ENCODE results near the gene RORB.

RORB gene

DNA sequence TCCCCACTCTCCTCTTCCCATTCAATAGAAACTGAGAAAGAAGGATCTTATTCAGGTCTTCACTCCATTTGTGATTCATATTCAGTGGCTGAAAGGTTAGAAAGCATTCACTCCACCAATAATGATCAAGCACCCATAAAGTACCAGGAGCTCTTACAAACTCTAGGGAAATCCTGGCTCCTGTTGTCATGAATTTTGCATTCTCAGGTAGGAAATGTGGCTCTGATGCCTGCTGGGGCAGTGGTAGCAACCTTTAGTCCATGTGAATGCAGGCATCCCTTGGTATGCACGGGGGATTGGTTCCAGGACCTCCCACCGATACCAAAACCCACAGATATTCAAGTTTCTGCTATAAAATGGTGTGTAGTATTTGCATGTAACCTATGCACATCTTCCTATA lies 3.6 kb upstream of the RORB start:
- no peak overlapping the region for H2BK120ac ChIP-seq (ENCODE audit: insufficient read depth, low read length, poor library complexity)
- no peak overlapping the region for H2BK5ac ChIP-seq (ENCODE audit: low read depth, low read length, poor library complexity)
- H3K4ac ChIP-seq (ENCODE audit: low read depth, low read length): no peak overlapping the region
- no peaks in the 10 kb centered on the region for H3K36me3 ChIP-seq (ENCODE audit: control insufficient read depth in 1 of 2, insufficient read depth in 2 of 2, low read length in 2 of 2)
- DNase-seq: no peak
- no peak overlapping the region for H3K27ac ChIP-seq (ENCODE audit: low read depth, low read length)
- H3K9ac ChIP-seq (ENCODE audit: low read length): no peak overlapping the region
- no peak overlapping the region for H2AK5ac ChIP-seq (ENCODE audit: low read length)
- H3K79me1 ChIP-seq (ENCODE audit: low read length): no peaks in the 10 kb centered on the region
- no peaks in the 10 kb centered on the region for H3K79me2 ChIP-seq (ENCODE audit: control insufficient read depth, insufficient read depth, low read length, poor library complexity)
- no peak overlapping the region for H3K23ac ChIP-seq (ENCODE audit: low read length)
- WGBS (ENCODE audit: extremely low coverage, insufficient coverage, insufficient read length): no CpG with 5 or more reads among the region's 2 CpGs
- H3K27me3 ChIP-seq (ENCODE audit: insufficient read depth, low read length): peaks cover 13% of the 10 kb centered on the region
- no peak overlapping the region for H4K12ac ChIP-seq (ENCODE audit: low read depth, low read length)
- H3K14ac ChIP-seq (ENCODE audit: low read length): no peak overlapping the region
- no peak overlapping the region for H3K4me3 ChIP-seq (ENCODE audit: low read depth, low read length)
- H4K91ac ChIP-seq (ENCODE audit: low read depth, low read length): no peak overlapping the region
- no peak overlapping the region for H3K4me2 ChIP-seq (ENCODE audit: low read length)
- H3K9me3 ChIP-seq (ENCODE audit: insufficient read depth, low read depth, low read length): no peaks in the 10 kb centered on the region
- no peak overlapping the region for H4K8ac ChIP-seq (ENCODE audit: low read depth, low read length)
- H2BK12ac ChIP-seq (ENCODE audit: low read length): no peak overlapping the region
- H3K4me1 ChIP-seq (ENCODE audit: control insufficient read depth in 1 of 2, insufficient read depth in 2 of 2, low read length in 2 of 2): peaks cover 5 to 10% of the 10 kb centered on the region in 2 experiments
- no peak overlapping the region for H2AFZ ChIP-seq (ENCODE audit: insufficient read depth, low read length, poor library complexity)
- no peak overlapping the region for H3K18ac ChIP-seq (ENCODE audit: low read length)

DNA sequence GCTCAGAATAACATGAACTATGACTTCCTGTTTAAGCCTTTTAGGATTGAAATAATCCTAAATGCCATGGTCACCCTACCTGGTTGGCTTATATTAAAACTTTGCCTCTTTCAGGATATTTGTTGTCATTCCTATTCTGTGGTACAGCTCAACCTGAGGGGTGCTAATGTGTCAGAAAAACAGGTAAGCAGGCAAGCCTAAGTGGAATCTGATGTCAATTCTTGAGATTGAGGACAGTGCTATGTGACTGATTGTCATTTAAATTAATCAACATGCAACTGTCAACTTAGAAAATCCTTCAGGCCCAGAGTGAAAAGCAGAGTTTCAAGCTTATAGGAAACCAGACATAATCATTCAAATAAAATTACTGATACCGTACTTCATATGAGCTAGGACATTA lies 2.6 kb upstream of the RORB start:
- Histone ChIP-seq H3K9ac (ENCODE audit: low read length) (no peak overlapping the region), H3K27me3 (ENCODE audit: insufficient read depth, low read length) (peaks cover 23% of the 10 kb centered on the region), H3K27ac (ENCODE audit: low read depth, low read length) (no peak overlapping the region), H3K9me3 (ENCODE audit: insufficient read depth, low read depth, low read length) (peaks cover 2% of the 10 kb centered on the region), H2AFZ (ENCODE audit: insufficient read depth, low read length, poor library complexity) (no peak overlapping the region), H3K4me3 (ENCODE audit: low read depth, low read length) (no peak overlapping the region), H4K12ac (ENCODE audit: low read depth, low read length) (no peak overlapping the region), H3K36me3 (ENCODE audit: control insufficient read depth in 1 of 2, insufficient read depth in 2 of 2, low read length in 2 of 2) (no peaks in the 10 kb centered on the region), H2BK12ac (ENCODE audit: low read length) (no peak overlapping the region), H4K8ac (ENCODE audit: low read depth, low read length) (no peak overlapping the region), H3K79me1 (ENCODE audit: low read length) (no peaks in the 10 kb centered on the region), H3K18ac (ENCODE audit: low read length) (no peak overlapping the region), H3K4ac (ENCODE audit: low read depth, low read length) (no peak overlapping the region), H3K79me2 (ENCODE audit: control insufficient read depth, insufficient read depth, low read length, poor library complexity) (no peaks in the 10 kb centered on the region), H3K4me2 (ENCODE audit: low read length) (no peak overlapping the region), H3K14ac (ENCODE audit: low read length) (no peak overlapping the region), H4K91ac (ENCODE audit: low read depth, low read length) (no peak overlapping the region), H3K4me1 (ENCODE audit: control insufficient read depth in 1 of 2, insufficient read depth in 2 of 2, low read length in 2 of 2) (peaks cover 5 to 12% of the 10 kb centered on the region in 2 experiments), H2BK120ac (ENCODE audit: insufficient read depth, low read length, poor library complexity) (no peak overlapping the region), H2AK5ac (ENCODE audit: low read length) (no peak overlapping the region), H2BK5ac (ENCODE audit: low read depth, low read length, poor library complexity) (no peak overlapping the region), H3K23ac (ENCODE audit: low read length) (no peak overlapping the region)
- no peak for DNase-seq
- WGBS (ENCODE audit: extremely low coverage, insufficient coverage, insufficient read length): no CpG with 5 or more reads among the region's 1 CpG

DNA sequence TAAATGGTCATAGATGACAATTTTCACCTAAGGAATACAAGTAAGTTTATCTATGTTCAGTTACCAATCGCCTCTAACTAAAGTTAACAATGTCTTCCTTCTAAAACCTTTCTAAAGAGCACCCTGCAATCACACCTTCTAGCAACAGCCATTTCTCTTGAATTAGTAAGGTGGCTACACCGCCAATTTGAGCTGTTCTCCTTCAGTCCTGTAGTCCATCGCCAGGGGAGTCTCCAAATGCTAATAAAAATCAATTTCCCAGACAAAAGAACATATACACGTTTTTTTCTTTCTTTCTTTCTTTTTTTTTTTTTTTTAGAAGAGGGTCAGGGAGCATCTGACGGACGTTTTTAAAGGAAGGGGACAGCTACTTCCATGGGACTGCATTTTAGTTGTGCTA lies 729 bp upstream of the RORB start:
- peaks cover 11 to 23% of the 10 kb centered on the region in 2 experiments for H3K4me1 ChIP-seq (ENCODE audit: control insufficient read depth in 1 of 2, insufficient read depth in 2 of 2, low read length in 2 of 2)
- H3K23ac ChIP-seq (ENCODE audit: low read length): no peak overlapping the region
- WGBS (ENCODE audit: extremely low coverage, insufficient coverage, insufficient read length): no CpG with 5 or more reads among the region's 6 CpGs
- H3K27ac ChIP-seq (ENCODE audit: low read depth, low read length): no peak overlapping the region
- peak overlapping the region; percentile 98 for H3K4me2 ChIP-seq (ENCODE audit: low read length)
- no peak overlapping the region for H3K9ac ChIP-seq (ENCODE audit: low read length)
- no peak overlapping the region for H3K18ac ChIP-seq (ENCODE audit: low read length)
- no peak overlapping the region for H3K4me3 ChIP-seq (ENCODE audit: low read depth, low read length)
- H4K12ac ChIP-seq (ENCODE audit: low read depth, low read length): no peak overlapping the region
- no peak overlapping the region for H3K14ac ChIP-seq (ENCODE audit: low read length)
- H3K27me3 ChIP-seq (ENCODE audit: insufficient read depth, low read length): peaks cover 40% of the 10 kb centered on the region
- no peak overlapping the region for H2BK12ac ChIP-seq (ENCODE audit: low read length)
- peak overlapping the region; percentile 39 for H2AFZ ChIP-seq (ENCODE audit: insufficient read depth, low read length, poor library complexity)
- H2AK5ac ChIP-seq (ENCODE audit: low read length): no peak overlapping the region
- no peaks in the 10 kb centered on the region for H3K79me1 ChIP-seq (ENCODE audit: low read length)
- H3K79me2 ChIP-seq (ENCODE audit: control insufficient read depth, insufficient read depth, low read length, poor library complexity): no peaks in the 10 kb centered on the region
- H4K91ac ChIP-seq (ENCODE audit: low read depth, low read length): no peak overlapping the region
- H3K4ac ChIP-seq (ENCODE audit: low read depth, low read length): no peak overlapping the region
- no peak overlapping the region for H4K8ac ChIP-seq (ENCODE audit: low read depth, low read length)
- DNase-seq: no peak
- no peaks in the 10 kb centered on the region for H3K36me3 ChIP-seq (ENCODE audit: control insufficient read depth in 1 of 2, insufficient read depth in 2 of 2, low read length in 2 of 2)
- H2BK5ac ChIP-seq (ENCODE audit: low read depth, low read length, poor library complexity): no peak overlapping the region
- H2BK120ac ChIP-seq (ENCODE audit: insufficient read depth, low read length, poor library complexity): no peak overlapping the region
- peaks cover 2% of the 10 kb centered on the region for H3K9me3 ChIP-seq (ENCODE audit: insufficient read depth, low read depth, low read length)

DNA sequence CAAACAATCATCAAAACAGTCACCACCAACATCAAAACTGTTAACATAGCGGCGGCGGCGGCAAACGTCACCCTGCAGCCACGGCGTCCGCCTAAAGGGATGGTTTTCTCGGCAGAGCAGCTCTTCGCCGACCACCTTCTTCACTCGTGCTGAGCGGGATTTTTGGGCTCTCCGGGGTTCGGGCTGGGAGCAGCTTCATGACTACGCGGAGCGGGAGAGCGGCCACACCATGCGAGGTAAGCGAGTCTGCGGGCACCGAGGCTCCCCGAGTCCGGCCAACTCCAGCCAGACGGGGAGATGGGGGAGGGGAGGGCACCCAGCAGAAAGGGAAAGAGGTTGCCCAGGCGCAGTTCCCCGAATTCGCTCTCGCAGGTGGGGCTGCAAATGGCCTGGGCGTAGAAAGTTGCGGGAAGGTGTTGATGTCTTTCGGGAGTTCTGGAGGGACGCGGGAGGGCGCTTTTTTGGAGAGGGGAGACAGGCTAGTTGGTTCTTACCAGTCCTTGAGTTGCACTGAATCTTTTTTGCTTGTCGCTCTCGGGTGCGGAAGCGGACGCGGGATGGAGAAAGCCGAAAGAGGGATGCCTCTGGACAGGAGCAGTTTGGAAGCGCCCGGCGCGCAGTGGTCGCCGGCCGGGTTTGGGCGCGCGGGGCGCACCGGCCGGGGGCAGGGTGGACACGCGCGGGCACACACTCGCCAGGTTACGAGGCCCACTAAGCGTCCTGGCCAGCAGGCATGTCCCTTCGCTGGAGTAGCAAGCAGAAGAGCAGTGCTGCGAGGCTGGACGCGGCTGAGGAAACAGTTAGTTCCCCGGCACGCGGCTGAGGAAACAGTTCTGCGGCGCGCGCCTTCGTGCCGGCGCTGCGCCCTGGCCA lies 849 bp downstream of the RORB start:
- Histone ChIP-seq H3K79me2 (ENCODE audit: control insufficient read depth, insufficient read depth, low read length, poor library complexity) (no peaks in the 10 kb centered on the region), H2AK5ac (ENCODE audit: low read length) (no peak overlapping the region), H3K18ac (ENCODE audit: low read length) (no peak overlapping the region), H3K23ac (ENCODE audit: low read length) (no peak overlapping the region), H3K4me3 (ENCODE audit: low read depth, low read length) (peak overlapping the region; percentile 4), H3K36me3 (ENCODE audit: control insufficient read depth in 1 of 2, insufficient read depth in 2 of 2, low read length in 2 of 2) (no peaks in the 10 kb centered on the region), H3K4me1 (ENCODE audit: control insufficient read depth in 1 of 2, insufficient read depth in 2 of 2, low read length in 2 of 2) (peaks cover 11 to 23% of the 10 kb centered on the region in 2 experiments), H4K91ac (ENCODE audit: low read depth, low read length) (no peak overlapping the region), H2BK12ac (ENCODE audit: low read length) (no peak overlapping the region), H3K9ac (ENCODE audit: low read length) (no peak overlapping the region), H3K14ac (ENCODE audit: low read length) (no peak overlapping the region), H4K12ac (ENCODE audit: low read depth, low read length) (no peak overlapping the region), H3K4ac (ENCODE audit: low read depth, low read length) (no peak overlapping the region), H3K27me3 (ENCODE audit: insufficient read depth, low read length) (peaks cover 40% of the 10 kb centered on the region), H2BK5ac (ENCODE audit: low read depth, low read length, poor library complexity) (no peak overlapping the region), H2BK120ac (ENCODE audit: insufficient read depth, low read length, poor library complexity) (no peak overlapping the region), H3K4me2 (ENCODE audit: low read length) (peak overlapping the region; percentile 98), H3K79me1 (ENCODE audit: low read length) (no peaks in the 10 kb centered on the region), H3K27ac (ENCODE audit: low read depth, low read length) (no peak overlapping the region), H3K9me3 (ENCODE audit: insufficient read depth, low read depth, low read length) (peaks cover 2% of the 10 kb centered on the region), H2AFZ (ENCODE audit: insufficient read depth, low read length, poor library complexity) (peak overlapping the region; percentile 6), H4K8ac (ENCODE audit: low read depth, low read length) (no peak overlapping the region)
- DNase-seq: no peak
- no CpG with 5 or more reads among the region's 77 CpGs for WGBS (ENCODE audit: extremely low coverage, insufficient coverage, insufficient read length)

All from trophoblast cell (in vitro differentiated cells and primary cell).